HG03280 (cell line): ENCODE results near the gene LHFPL3.

ENCODE experiments used
- ATAC-seq: cut with Tn5 transposase; IDR thresholded peaks from one replicate; pipeline ENCODE4 v1.9.1; 2021; ENCODE audit warnings: mild to moderate bottlenecking, moderate library complexity; ENCODE audit not compliant: unreplicated experiment

Gene LHFPL3

GRCh38 chr7:104883718-104884452 lies 555.5 kb downstream of the LHFPL3 start:
- ATAC-seq = peak; percentile 76

- no peak for ATAC-seq
These were observed 558.2 kb downstream of the LHFPL3 start for GRCh38 chr7:104886651-104887050.

GRCh38 chr7:104890216-104890615 lies 561.8 kb downstream of the LHFPL3 start:
- ATAC-seq = no peak

GRCh38 chr7:104891949-104892348 lies 563.5 kb downstream of the LHFPL3 start:
- no peak for ATAC-seq

- no peak for ATAC-seq
These were observed 565.9 kb downstream of the LHFPL3 start for GRCh38 chr7:104894314-104894713.

GRCh38 chr7:104894726-104895521 lies 566.5 kb downstream of the LHFPL3 start:
- ATAC-seq = no peak

GRCh38 chr7:104895522-104896236 lies 567.3 kb downstream of the LHFPL3 start:
- ATAC-seq = peak; percentile 34

GRCh38 chr7:104898434-104898833 lies 570.0 kb downstream of the LHFPL3 start:
- no peak for ATAC-seq

GRCh38 chr7:104900525-104901239 lies 572.3 kb downstream of the LHFPL3 start:
- ATAC-seq = no peak

- no peak for ATAC-seq
These were observed 572.8 kb downstream of the LHFPL3 start for GRCh38 chr7:104901240-104901619.

- ATAC-seq = no peak
These were observed 573.8 kb downstream of the LHFPL3 start for GRCh38 chr7:104902183-104902582.

- no peak for ATAC-seq
These were observed 574.6 kb downstream of the LHFPL3 start for GRCh38 chr7:104903044-104903443.

- no peak for ATAC-seq
These were observed 575.4 kb downstream of the LHFPL3 start for GRCh38 chr7:104903846-104904245.

- ATAC-seq = no peak
These were observed 577.6 kb downstream of the LHFPL3 start for GRCh38 chr7:104906032-104906431.

- no peak for ATAC-seq
These were observed 578.2 kb downstream of the LHFPL3 start for GRCh38 chr7:104906556-104906955.

GRCh38 chr7:104908636-104909035 lies 580.2 kb downstream of the LHFPL3 start:
- ATAC-seq = no peak

GRCh38 chr7:104909096-104909495 lies 580.7 kb downstream of the LHFPL3 start:
- no peak for ATAC-seq

- no peak for ATAC-seq
These were observed 586.0 kb downstream of the LHFPL3 start for GRCh38 chr7:104914421-104914820.

- no peak for ATAC-seq
These were observed 593.2 kb downstream of the LHFPL3 start for GRCh38 chr7:104921596-104921995.

GRCh38 chr7:104922182-104923009 lies 594.0 kb downstream of the LHFPL3 start:
- no peak for ATAC-seq
